Spinal cord (tissue), 10 donors: Measurements from ENCODE around the gene THADA. TPM values are rescaled to one million over a fixed set of nuclear protein-coding genes. Genes with fewer than 3 reads are reported as not detected.

Experiments used
- DNase-seq, 6 donors: peaks; one replicate each; pipeline versions ENCODE4 v3.0.0 to v3.0.0-alpha.2; 2013 to 2015; ENCODE audit warnings: low spot score in 6 of 6, low read depth in 4 of 6
- H3K27ac ChIP-seq: one replicate; pipeline ENCODE4 v1.5.1; 2013; ENCODE audit warnings: low read depth, low read length, control low read depth
- H3K27me3 ChIP-seq: one replicate; pipeline ENCODE4 v1.6.1; 2013; ENCODE audit warnings: low read length; ENCODE audit not compliant: control insufficient read depth, insufficient read depth
- H3K36me3 ChIP-seq: one replicate; pipeline ENCODE4 v1.6.1; 2013; ENCODE audit warnings: low read length; ENCODE audit not compliant: control insufficient read depth, insufficient read depth
- H3K4me1 ChIP-seq: one replicate; pipeline ENCODE4 v1.6.1; 2013; ENCODE audit warnings: low read length; ENCODE audit not compliant: control insufficient read depth, insufficient read depth
- H3K4me3 ChIP-seq: one replicate; pipeline ENCODE4 v1.5.1; 2013; ENCODE audit warnings: low read depth, low read length, control low read depth
- H3K9me3 ChIP-seq: one replicate; pipeline ENCODE4 v1.6.1; 2013; ENCODE audit warnings: low read length; ENCODE audit not compliant: control insufficient read depth, insufficient read depth
- WGBS: methylation state at CpG from one replicate; pipeline ENCODE4 v1.1.5; 2013; ENCODE audit warnings: missing lambda C conversion rate; ENCODE audit not compliant: insufficient coverage; 5-methylcytosine and 5-hydroxymethylcytosine counted together
- polyA plus RNA-seq, 2 donors: library from polyadenylated mRNA; unstranded; fragments of 120-200 nt; gene quantifications; one replicate each; pipeline ENCODE4 v1.2.1, GENCODE V29; 2013; ENCODE audit not compliant: insufficient read length in 2 of 2
- total RNA-seq, 2 donors: library from RNA; depleted of rRNA in 1 of 2; stranded (reverse); fragments of 120-200 nt in 1 of 2; fragments of >200 nt in 1 of 2; gene quantifications; one replicate each; pipeline versions ENCODE4 v1.2.3 to v1.2.4, GENCODE V29; 2013 to 2014
- donor health status: healthy.

THADA gene
- total and polyA plus RNA-seq, 4 donors: 16.5 to 44.8 (median 21.5) TPM

- Histone ChIP-seq H3K27me3 (no peaks in the 10 kb centered on the region), H3K4me1 (peaks cover 14% of the 10 kb centered on the region), H3K4me3 (no peak overlapping the region), H3K27ac (no peak overlapping the region), H3K36me3 (peaks cover 6% of the 10 kb centered on the region), H3K9me3 (no peaks in the 10 kb centered on the region)
- DNase-seq: no peak
- WGBS: 66% methylated on average over 5 of the region's 9 CpGs
These were observed 388.1 kb downstream of the THADA start for GRCh38 chr2:43207553-43208300.

- 100% methylated on average over 4 of the region's 7 CpGs for WGBS
- Histone ChIP-seq H3K9me3 (no peaks in the 10 kb centered on the region), H3K4me1 (peaks cover 14% of the 10 kb centered on the region), H3K36me3 (peaks cover 6% of the 10 kb centered on the region), H3K4me3 (no peak overlapping the region), H3K27ac (no peak overlapping the region), H3K27me3 (no peaks in the 10 kb centered on the region)
- DNase-seq: no peak
These were observed 389.2 kb downstream of the THADA start for GRCh38 chr2:43206602-43207001.

- Histone ChIP-seq H3K36me3 (no peaks in the 10 kb centered on the region), H3K4me3 (no peak overlapping the region), H3K27ac (no peak overlapping the region), H3K27me3 (no peaks in the 10 kb centered on the region), H3K9me3 (no peaks in the 10 kb centered on the region), H3K4me1 (peaks cover 14% of the 10 kb centered on the region)
- no peak for DNase-seq
- WGBS: 97% methylated on average over 4 of the region's 11 CpGs
These were observed 392.5 kb downstream of the THADA start for GRCh38 chr2:43203373-43203772.

DNA sequence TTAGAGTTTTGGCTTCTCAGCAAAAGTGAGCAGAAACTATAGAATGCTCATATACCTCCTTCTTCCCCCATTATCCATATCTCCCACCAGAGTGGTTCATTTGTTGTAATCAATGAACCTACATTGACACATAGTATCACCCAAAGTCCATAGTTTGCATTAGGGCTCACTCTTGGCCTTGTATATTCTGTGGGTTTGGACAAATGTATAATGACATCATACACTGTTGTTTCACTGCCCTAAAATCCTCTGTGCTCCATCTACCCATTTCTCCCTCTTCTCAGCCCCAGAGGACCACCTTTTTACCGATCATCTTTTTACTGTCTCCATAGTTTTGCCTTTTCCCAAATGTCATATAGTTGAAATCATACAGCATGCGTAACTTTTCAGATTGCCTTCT is 393.5 kb downstream of the THADA start:
- H3K27ac ChIP-seq: no peak overlapping the region
- H3K9me3 ChIP-seq: no peaks in the 10 kb centered on the region
- 100% methylated on average over 2 of the region's 2 CpGs for WGBS
- H3K4me1 ChIP-seq: peaks cover 17% of the 10 kb centered on the region
- no peak overlapping the region for H3K4me3 ChIP-seq
- H3K27me3 ChIP-seq: no peaks in the 10 kb centered on the region
- no peak for DNase-seq
- no peaks in the 10 kb centered on the region for H3K36me3 ChIP-seq

GRCh38 chr2:43201497-43201896 is 394.3 kb downstream of the THADA start:
- Histone ChIP-seq H3K27me3 (no peaks in the 10 kb centered on the region), H3K27ac (no peak overlapping the region), H3K36me3 (no peaks in the 10 kb centered on the region), H3K4me1 (peaks cover 22% of the 10 kb centered on the region), H3K9me3 (no peaks in the 10 kb centered on the region), H3K4me3 (no peak overlapping the region)
- no peak for DNase-seq
- WGBS: 37% methylated on average over 2 of the region's 4 CpGs

GRCh38 chr2:43201016-43201415 is 394.8 kb downstream of the THADA start:
- peaks cover 22% of the 10 kb centered on the region for H3K4me1 ChIP-seq
- no peaks in the 10 kb centered on the region for H3K9me3 ChIP-seq
- WGBS: 98% methylated on average over 7 of the region's 7 CpGs
- no peak for DNase-seq
- no peak overlapping the region for H3K4me3 ChIP-seq
- no peak overlapping the region for H3K27ac ChIP-seq
- no peaks in the 10 kb centered on the region for H3K36me3 ChIP-seq
- H3K27me3 ChIP-seq: no peaks in the 10 kb centered on the region

DNA sequence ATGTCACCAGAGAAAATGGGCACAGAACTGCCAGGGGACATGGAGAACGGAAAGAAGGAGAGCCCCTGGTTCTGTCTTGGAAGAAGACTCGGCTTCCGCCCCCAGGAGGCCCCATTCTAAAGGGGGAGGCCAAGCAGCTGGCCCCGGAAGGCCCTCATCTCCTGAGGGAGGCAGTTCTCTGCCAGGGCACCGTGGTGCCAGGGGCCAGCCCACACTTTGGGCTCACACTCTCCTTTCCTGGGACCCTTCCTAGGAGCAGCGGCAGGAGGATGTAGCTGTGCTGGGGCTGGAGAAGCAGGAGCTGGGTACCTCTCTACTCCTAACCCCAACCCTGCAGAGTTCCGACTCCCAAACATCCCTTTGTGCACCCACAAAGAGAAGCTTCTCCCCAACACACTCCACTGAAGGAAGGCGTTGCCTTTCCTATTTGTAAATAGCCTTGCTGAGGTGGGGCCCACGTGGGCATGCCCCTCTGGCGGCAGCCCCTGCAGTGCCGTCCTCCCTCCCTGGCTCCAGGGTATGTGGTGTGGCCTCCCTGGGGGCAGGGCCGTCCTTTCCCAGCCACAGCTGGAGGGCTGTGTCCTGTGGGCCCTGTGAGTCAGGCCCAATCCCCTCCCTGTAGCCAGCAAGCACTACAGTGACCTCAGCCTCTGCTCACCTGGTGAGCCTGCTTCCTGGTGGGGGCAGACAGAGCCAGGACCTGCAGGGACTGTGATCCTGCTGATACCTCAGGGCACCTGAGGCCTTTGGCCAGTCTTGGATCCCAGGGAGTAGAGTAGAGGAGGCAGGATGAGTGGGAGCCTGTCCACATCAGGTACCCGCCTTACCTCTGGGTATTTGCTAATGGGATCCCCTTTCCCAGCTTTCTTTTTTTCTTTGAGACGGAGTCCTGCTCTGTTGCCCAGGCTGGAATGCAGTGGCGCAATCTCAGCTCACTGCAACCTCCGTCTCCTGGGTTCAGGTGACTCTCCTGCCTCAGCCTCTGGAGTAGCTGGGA is 396.0 kb downstream of the THADA start:
- H3K4me1 ChIP-seq: peaks cover 22% of the 10 kb centered on the region
- DNase-seq: no peak
- 70% methylated on average over 14 of the region's 16 CpGs for WGBS
- no peaks in the 10 kb centered on the region for H3K9me3 ChIP-seq
- no peak overlapping the region for H3K27ac ChIP-seq
- H3K36me3 ChIP-seq: no peaks in the 10 kb centered on the region
- no peak overlapping the region for H3K4me3 ChIP-seq
- H3K27me3 ChIP-seq: no peaks in the 10 kb centered on the region

DNA sequence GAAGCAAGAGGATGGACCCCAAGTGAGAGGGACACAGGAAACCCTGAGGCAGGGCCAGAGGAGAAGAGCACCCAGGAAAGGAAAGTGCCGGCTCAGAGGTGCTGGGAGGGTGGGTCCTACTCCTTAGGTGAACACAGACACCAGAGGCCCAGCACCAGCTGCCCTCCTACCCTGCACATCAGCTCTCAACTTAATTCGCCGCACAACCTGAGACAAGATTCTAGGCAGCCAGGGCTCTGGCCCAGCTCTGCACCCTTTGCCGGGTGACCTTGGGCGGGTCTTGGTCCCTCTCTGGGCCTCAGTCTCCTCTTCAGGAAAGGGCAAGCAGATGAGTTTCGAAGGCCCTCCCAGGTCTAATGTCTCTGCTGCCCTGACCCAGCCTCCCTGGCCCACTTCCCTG is 397.6 kb downstream of the THADA start:
- Histone ChIP-seq H3K4me1 (peaks cover 17% of the 10 kb centered on the region), H3K9me3 (no peaks in the 10 kb centered on the region), H3K27me3 (no peaks in the 10 kb centered on the region), H3K36me3 (no peaks in the 10 kb centered on the region), H3K4me3 (no peak overlapping the region), H3K27ac (no peak overlapping the region)
- DNase-seq: no peak
- 97% methylated on average over 5 of the region's 6 CpGs for WGBS

DNA sequence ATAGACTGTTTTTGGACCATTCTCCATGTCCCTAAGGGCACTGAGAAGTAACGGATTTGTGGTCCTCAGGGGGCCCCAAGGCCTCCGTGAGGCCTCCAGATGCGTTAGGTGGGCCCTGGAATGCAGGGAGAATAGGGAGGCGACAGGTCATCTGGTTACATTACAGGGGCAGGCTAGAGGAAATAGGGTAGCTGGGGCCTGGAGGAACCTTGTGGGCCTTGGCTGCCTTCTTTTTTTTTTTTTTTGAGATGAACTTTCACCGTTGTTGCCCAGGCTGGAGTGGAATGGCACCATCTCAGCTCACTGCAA is 398.3 kb downstream of the THADA start:
- Histone ChIP-seq H3K4me3 (no peak overlapping the region), H3K4me1 (peaks cover 17% of the 10 kb centered on the region), H3K27me3 (no peaks in the 10 kb centered on the region), H3K9me3 (no peaks in the 10 kb centered on the region), H3K27ac (no peak overlapping the region), H3K36me3 (no peaks in the 10 kb centered on the region)
- WGBS: 76% methylated on average over 4 of the region's 5 CpGs
- DNase-seq: no peak
